ENCODE measurements around the gene ZNF8. TPM values are rescaled to one million over a fixed set of nuclear protein-coding genes. Genes with fewer than 3 reads are reported as not detected.
A peak's percentile ranks its signal among the peaks of the same experiment; 100 is the strongest.
"Not testable (repeated sequence)": the region's sequence is repeated elsewhere in the genome, so short reads cannot be mapped to it uniquely, and the experiment has no call there.

Gene ZNF8
- 6.4 and 9.5 TPM in 2 replicates for total RNA-seq

DNA sequence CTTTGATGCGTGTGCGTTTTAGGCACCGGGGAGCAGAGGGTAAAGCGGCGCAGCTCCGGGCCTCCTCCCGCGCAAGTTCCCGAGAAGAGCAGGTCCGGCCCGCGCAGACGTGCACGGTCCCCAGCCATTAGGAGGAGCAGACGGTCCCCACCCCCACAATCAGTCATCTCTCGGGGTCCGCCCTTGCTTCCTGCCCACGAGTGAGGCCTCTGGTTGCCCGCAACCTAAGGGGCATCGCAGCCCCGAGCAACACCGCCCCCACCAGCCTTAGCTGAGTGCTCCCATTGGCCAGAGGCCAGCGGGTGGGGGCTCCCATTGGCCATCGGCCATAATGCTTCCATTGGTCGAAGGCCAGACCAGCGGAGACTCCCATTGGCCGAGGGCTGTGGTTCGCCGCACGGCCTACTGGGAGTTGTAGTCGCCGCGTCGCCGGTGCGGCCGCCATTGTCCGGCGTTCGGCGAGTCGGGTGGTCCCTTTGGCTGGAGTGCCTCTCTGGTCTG lies at the start of gene ZNF8:
Gene ZNF8, plus strand, starts transcription at position 415 of the 501 bp plus-strand sequence. CDS start 127 bp downstream, outside the sequence.
- DNase-seq (ENCODE audit: low read depth): peak; percentile 99
- H3K4me3 ChIP-seq (ENCODE audit: low read depth, low read length): peak within 1 kb of the TSS; percentile 94
- TF ChIP-seq, protein P1, sequence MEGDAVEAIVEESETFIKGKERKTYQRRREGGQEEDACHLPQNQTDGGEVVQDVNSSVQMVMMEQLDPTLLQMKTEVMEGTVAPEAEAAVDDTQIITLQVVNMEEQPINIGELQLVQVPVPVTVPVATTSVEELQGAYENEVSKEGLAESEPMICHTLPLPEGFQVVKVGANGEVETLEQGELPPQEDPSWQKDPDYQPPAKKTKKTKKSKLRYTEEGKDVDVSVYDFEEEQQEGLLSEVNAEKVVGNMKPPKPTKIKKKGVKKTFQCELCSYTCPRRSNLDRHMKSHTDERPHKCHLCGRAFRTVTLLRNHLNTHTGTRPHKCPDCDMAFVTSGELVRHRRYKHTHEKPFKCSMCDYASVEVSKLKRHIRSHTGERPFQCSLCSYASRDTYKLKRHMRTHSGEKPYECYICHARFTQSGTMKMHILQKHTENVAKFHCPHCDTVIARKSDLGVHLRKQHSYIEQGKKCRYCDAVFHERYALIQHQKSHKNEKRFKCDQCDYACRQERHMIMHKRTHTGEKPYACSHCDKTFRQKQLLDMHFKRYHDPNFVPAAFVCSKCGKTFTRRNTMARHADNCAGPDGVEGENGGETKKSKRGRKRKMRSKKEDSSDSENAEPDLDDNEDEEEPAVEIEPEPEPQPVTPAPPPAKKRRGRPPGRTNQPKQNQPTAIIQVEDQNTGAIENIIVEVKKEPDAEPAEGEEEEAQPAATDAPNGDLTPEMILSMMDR (IDR thresholded peaks at IDR 0.05; ENCODE audit: insufficient read depth, low read depth, low read length): no peak

DNA sequence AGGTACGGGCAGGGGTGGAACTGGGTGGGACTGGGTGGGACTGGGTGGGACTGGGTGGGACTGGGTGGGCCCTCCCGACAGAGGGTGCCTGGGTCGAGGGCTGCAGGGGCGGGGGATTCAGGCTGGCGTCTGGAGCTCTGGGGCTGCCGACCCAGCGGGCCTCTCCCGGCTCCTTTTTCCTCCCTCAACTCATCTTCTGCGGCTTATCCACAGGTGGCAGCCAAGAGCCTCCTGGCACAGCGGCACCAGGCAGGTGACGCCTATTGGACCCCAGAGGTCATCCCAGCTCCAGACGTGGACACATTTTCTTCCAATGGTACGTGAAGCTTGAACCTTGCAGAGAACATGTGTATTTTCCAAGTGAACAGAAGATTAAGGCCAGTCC lies 49.5 kb upstream of the ZNF8 start:
- peak; percentile 30 for DNase-seq (ENCODE audit: low read depth)
- TF ChIP-seq, protein P1 (IDR thresholded peaks at IDR 0.05; ENCODE audit: insufficient read depth, low read depth, low read length): peak; percentile 9
- H3K4me3 ChIP-seq (ENCODE audit: low read depth, low read length): peak overlapping the region; percentile 84

DNA sequence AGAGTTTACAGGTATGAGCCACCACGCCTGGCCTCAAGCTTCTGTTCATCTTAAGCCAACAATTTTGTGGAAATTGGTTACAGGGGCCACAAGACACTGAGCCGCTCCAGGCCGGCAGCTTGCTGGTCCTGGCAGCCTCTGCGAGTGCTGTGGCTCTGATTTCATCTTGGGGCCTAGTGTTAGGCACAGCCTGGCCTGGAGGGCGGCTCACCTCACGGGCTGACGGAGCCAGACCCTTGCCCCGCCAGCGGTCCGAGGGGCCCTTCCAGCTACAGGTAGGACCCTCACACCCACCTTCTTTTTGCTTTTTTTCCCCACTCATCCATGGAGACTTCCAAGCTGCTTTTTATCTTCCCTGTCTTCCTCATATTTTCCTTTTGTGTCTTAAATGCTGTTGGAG lies 41.4 kb upstream of the ZNF8 start:
- DNase-seq (ENCODE audit: low read depth): no peak
- TF ChIP-seq, protein P1 (IDR thresholded peaks at IDR 0.05; ENCODE audit: insufficient read depth, low read depth, low read length): no peak
- H3K4me3 ChIP-seq (ENCODE audit: low read depth, low read length): no peak overlapping the region

DNA sequence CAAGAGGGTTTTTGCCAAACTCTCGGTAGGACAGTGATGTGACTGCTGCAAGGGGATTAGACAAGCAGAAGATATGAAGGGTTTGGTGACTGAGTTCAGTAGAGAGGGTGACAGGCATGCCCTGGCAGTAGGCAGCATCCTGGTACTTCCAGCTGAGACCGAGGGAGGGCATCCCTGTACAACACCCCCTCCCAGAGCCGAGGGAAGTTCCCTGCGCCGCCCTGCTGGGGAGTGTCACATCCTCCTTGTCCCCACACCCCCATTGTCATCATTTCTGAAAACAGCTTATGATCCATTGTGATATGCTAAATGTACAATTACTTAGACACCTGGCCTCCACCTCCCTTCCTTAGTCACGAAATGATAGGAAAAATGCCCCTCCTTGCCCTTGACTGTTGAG lies 35.4 kb upstream of the ZNF8 start:
- no peak overlapping the region for H3K4me3 ChIP-seq (ENCODE audit: low read depth, low read length)
- no peak for DNase-seq (ENCODE audit: low read depth)
- TF ChIP-seq, protein P1 (IDR thresholded peaks at IDR 0.05; ENCODE audit: insufficient read depth, low read depth, low read length): no peak

DNA sequence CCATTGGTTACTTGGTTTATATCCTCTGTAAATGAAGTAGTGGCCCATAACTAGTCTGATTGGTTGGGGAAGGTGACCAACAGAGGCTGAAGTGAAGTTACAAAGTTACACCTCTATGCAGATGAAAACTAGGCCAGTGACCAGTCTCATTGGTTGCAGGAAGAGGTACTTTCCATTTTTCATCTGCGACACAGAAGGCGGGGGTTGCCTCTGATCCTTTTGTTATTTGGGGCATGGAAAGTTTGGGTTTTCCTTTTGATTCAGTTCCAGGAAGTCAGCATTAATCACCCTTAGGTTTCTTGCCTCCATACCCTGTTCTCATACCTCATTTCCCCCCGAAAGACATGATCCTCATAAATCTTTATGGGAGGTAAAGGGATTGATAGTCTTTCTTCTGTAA lies 29.9 kb upstream of the ZNF8 start:
- H3K4me3 ChIP-seq (ENCODE audit: low read depth, low read length): no peak overlapping the region
- TF ChIP-seq, protein P1 (IDR thresholded peaks at IDR 0.05; ENCODE audit: insufficient read depth, low read depth, low read length): no peak
- no peak for DNase-seq (ENCODE audit: low read depth)

DNA sequence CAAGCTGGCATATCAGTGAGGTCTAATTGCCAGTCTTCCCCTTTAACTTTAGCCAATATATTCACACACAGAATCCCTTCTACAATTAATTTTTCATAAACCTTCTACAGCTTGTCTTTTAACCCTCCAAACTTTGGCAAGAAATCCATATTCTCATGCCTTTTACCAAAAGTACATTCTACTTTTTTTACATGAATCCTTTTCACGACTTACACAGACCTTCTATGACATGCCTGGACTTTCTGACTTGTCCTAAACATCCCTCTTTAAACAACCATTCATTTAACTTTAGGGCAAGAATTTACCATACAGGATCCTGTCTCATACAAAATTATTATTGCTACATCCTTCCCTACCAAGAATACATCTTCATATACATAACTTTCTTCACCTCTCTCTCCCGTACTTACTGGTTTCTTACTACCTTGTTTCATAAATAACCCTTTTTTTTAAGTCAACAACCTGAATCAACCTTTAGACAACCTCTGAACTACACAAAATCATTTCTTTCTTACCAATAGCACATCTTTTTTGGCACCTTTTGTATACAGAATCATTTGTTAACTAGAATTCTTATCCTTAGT lies 26.6 kb upstream of the ZNF8 start:
- TF ChIP-seq, protein P1 (IDR thresholded peaks at IDR 0.05; ENCODE audit: insufficient read depth, low read depth, low read length): no peak
- H3K4me3 ChIP-seq (ENCODE audit: low read depth, low read length): no peak overlapping the region
- no peak for DNase-seq (ENCODE audit: low read depth)

DNA sequence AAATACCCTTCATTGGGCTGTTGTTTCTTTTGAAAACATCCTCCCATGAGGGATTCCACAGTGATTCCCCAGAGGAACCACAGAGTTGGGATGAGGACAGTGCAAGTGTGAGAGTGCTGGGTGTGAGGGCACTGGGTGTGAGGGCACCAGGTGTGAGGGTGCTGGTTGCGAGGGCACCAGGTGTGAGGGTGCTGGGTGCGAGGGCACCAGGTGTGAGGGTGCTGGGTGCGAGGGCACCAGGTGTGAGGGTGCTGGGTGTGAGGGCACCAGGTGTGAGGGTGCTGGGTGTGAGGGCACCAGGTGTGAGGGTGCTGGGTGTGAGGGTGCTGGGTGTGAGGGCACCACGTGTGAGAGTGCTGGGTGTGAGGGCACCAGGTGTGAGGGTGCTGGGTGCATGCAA lies 20.5 kb upstream of the ZNF8 start:
- not testable (repeated sequence) for DNase-seq (ENCODE audit: low read depth); H3K4me3 ChIP-seq (ENCODE audit: low read depth, low read length)

Measured in fibroblast of villous mesenchyme (primary cell).